Endothelial cell of umbilical vein (primary cell): Measurements from ENCODE around the gene CRISPLD2. TPM values are rescaled to one million over a fixed set of nuclear protein-coding genes. Genes with fewer than 3 reads are reported as not detected.

Experiments
- BruUV-seq: library from RNA; stranded (reverse); fragments of 400-500 nt; replicated peaks from 2 replicates; lab custom pipeline; 2021; lab: Mats Ljungman, UMichigan
- CTCF ChIA-PET: fragments of 300-600, 350-600 bp; sonication (Branson Sonifier 250); formaldehyde crosslinking; loops from one replicate; lab custom pipeline; 2021; ENCODE audit warnings: antibody characterized with exemption, inconsistent platforms; lab: Charles Lee
- POLR2A ChIA-PET: fragments of 300-600, 350-600 bp; sonication (Branson Sonifier 250); formaldehyde crosslinking; loops from one replicate; lab custom pipeline; 2021; ENCODE audit warnings: antibody characterized with exemption, inconsistent platforms; lab: Charles Lee
- DNase-seq: peaks from one replicate; pipeline ENCODE4 v3.0.0-alpha.2; 2011; ENCODE audit warnings: low read depth, low spot score
- FAIRE-seq: peaks from 2 replicates; lab custom pipeline; 2011; peaks lifted over from hg19 to GRCh38; lab: Jason Lieb, UNC
- H2AFZ ChIP-seq: 2 replicates; pipeline ENCODE4 v1.6.0; 2012; ENCODE audit warnings: low read depth, low read length, control low read depth, inconsistent platforms
- H3K27ac ChIP-seq: 2 replicates; pipeline ENCODE4 v1.5.1; 2011; ENCODE audit warnings: low read depth, mild to moderate bottlenecking, control low read depth, low read length, moderate library complexity; ENCODE audit not compliant: insufficient read depth
- H3K27me3 ChIP-seq, 2 experiments: 2 replicates each; pipeline versions ENCODE4 v1.6.0 to v1.6.1; 2011; ENCODE audit warnings: low read length in 2 of 2, mixed read lengths in 1 of 2; ENCODE audit not compliant: control insufficient read depth in 2 of 2, insufficient read depth in 2 of 2
- H3K36me3 ChIP-seq, 2 experiments: 2 replicates in 1 of 2; 3 replicates in 1 of 2; pipeline ENCODE4 v1.5.1; 2011; ENCODE audit warnings: low read length in 2 of 2, mild to moderate bottlenecking in 1 of 2, moderate library complexity in 1 of 2; ENCODE audit not compliant: control insufficient read depth in 2 of 2, insufficient read depth in 2 of 2; ENCODE audit errors: extremely low read depth in 1 of 2
- H3K4me1 ChIP-seq: 3 replicates; pipeline ENCODE4 v1.5.1; 2011; ENCODE audit warnings: mild to moderate bottlenecking, low read length; ENCODE audit not compliant: control insufficient read depth, insufficient read depth; ENCODE audit errors: extremely low read depth
- H3K4me2 ChIP-seq: 2 replicates; pipeline ENCODE4 v1.6.1; 2011; ENCODE audit warnings: low read length, control low read depth, mixed read lengths; ENCODE audit not compliant: insufficient read depth
- H3K4me3 ChIP-seq, 3 experiments: fragments of 200-600 bp in 1 of 3; sonication (generic), shearing (Covaris generic) in 1 of 3; replicated peaks in 1 of 3; 2 replicates each; pipeline ENCODE4 v1.5.1; 2011 to 2016; ENCODE audit warnings: control low read depth in 3 of 3, low read length in 3 of 3, mild to moderate bottlenecking in 2 of 3, inconsistent platforms in 1 of 3, low read depth in 1 of 3, moderate library complexity in 1 of 3; ENCODE audit not compliant: insufficient read depth in 1 of 3
- H3K79me2 ChIP-seq: 2 replicates; pipeline ENCODE4 v1.6.0; 2012; ENCODE audit warnings: low read length, inconsistent platforms; ENCODE audit not compliant: control insufficient read depth, insufficient read depth
- H3K9ac ChIP-seq: replicated peaks from 2 replicates; pipeline ENCODE3; 2011; ENCODE audit warnings: low read length, control low read depth; ENCODE audit not compliant: insufficient read depth; ENCODE audit errors: extremely low read depth
- H3K9me1 ChIP-seq: replicated peaks from 3 replicates; pipeline ENCODE4 v1.6.0; 2011; ENCODE audit warnings: mild to moderate bottlenecking, low read length; ENCODE audit not compliant: control insufficient read depth, insufficient read depth; ENCODE audit errors: extremely low read depth
- H3K9me3 ChIP-seq: replicated peaks from 2 replicates; pipeline ENCODE4 v1.5.1; 2012; ENCODE audit warnings: low read length, inconsistent platforms; ENCODE audit not compliant: control insufficient read depth, insufficient read depth
- H4K20me1 ChIP-seq: replicated peaks from 2 replicates; pipeline ENCODE3; 2011; ENCODE audit warnings: mild to moderate bottlenecking, low read length; ENCODE audit not compliant: control insufficient read depth, insufficient read depth; ENCODE audit errors: extremely low read depth
- EZH2 ChIP-seq: IDR thresholded peaks from 2 replicates; pipeline ENCODE4 v1.6.1; 2012; ENCODE audit warnings: borderline replicate concordance, low read depth, mild to moderate bottlenecking, moderate library complexity, low read length, inconsistent platforms; ENCODE audit not compliant: severe bottlenecking
- FOS ChIP-seq: IDR thresholded peaks from 2 replicates; pipeline ENCODE4 v1.6.1; 2011; ENCODE audit warnings: mild to moderate bottlenecking, low read length, moderate library complexity, borderline replicate concordance; ENCODE audit not compliant: insufficient read depth
- GATA2 ChIP-seq: IDR thresholded peaks from 2 replicates; pipeline ENCODE4 v1.7.0; 2011; ENCODE audit warnings: low read depth, mild to moderate bottlenecking, moderate library complexity, mixed read lengths, low read length; ENCODE audit not compliant: insufficient read length, insufficient read depth
- JUN ChIP-seq: IDR thresholded peaks from 2 replicates; pipeline ENCODE4 v1.6.1; 2011; ENCODE audit warnings: borderline replicate concordance, low read depth; ENCODE audit not compliant: insufficient read length, insufficient read depth
- MAX ChIP-seq: IDR thresholded peaks from 2 replicates; pipeline ENCODE4 v1.6.1; 2011; ENCODE audit not compliant: insufficient read depth, insufficient read length
- MYC ChIP-seq: IDR thresholded peaks from one replicate; pipeline ENCODE4 v1.6.1; 2011; ENCODE audit warnings: mild to moderate bottlenecking, low read depth, low read length
- POLR2A ChIP-seq: IDR thresholded peaks from 2 replicates; pipeline ENCODE4 v1.6.1; 2012; ENCODE audit warnings: low read depth, mild to moderate bottlenecking, control low read depth, low read length
- POLR2AphosphoS5 ChIP-seq: IDR thresholded peaks from 2 replicates; pipeline ENCODE4 v1.6.1; 2012; ENCODE audit warnings: low read depth, mild to moderate bottlenecking, control low read depth, low read length, moderate library complexity; ENCODE audit not compliant: insufficient read depth
- dilution Hi-C: fragments of 300-500 bp; cut with MboI; formaldehyde crosslinking; loops from one replicate; pipeline ENCODE4 v1.15.0; 2019; ENCODE audit warnings: low sequenced_read_pairs; ENCODE audit not compliant: extremely low pct_ligation_motif_present
- intact Hi-C: fragments of 100-400 bp; cut with micrococcal nuclease; formaldehyde crosslinking; loops from one replicate; pipeline ENCODE4 v1.10.0; 2022
- polyA plus RNA-seq, 4 experiments: library from polyadenylated mRNA; depleted of rRNA in 3 of 4; stranded (reverse) in 3 of 4; unstranded in 1 of 4; fragments of >200 nt; gene quantifications; 2 replicates each; pipeline versions ENCODE4 v1.2.1 to v1.2.3, GENCODE V29; 2011 to 2012; ENCODE audit warnings: missing spikeins in 1 of 4
- total RNA-seq: library from RNA; stranded (reverse); gene quantifications from 2 replicates; pipeline ENCODE4 v1.2.3, GENCODE V29; 2021
- TF ChIP-seq, protein P1 (sequence below), 2 donors: IDR thresholded peaks; 1 replicate in 1 of 2; 2 replicates in 1 of 2; pipeline ENCODE4 v1.5.1; 2011; ENCODE audit warnings: low read length in 2 of 2, mild to moderate bottlenecking in 2 of 2, moderate library complexity in 2 of 2, control low read depth in 1 of 2, inconsistent platforms in 1 of 2, low read depth in 1 of 2; ENCODE audit not compliant: insufficient read depth in 1 of 2; ENCODE audit errors: extremely low read depth in 1 of 2

CRISPLD2 gene
- total and polyA plus RNA-seq, 2 donors (not counting 3 experiments of a cell fraction or from before 2014, with no cell fraction given): 0.14 to 0.73 TPM

DNA sequence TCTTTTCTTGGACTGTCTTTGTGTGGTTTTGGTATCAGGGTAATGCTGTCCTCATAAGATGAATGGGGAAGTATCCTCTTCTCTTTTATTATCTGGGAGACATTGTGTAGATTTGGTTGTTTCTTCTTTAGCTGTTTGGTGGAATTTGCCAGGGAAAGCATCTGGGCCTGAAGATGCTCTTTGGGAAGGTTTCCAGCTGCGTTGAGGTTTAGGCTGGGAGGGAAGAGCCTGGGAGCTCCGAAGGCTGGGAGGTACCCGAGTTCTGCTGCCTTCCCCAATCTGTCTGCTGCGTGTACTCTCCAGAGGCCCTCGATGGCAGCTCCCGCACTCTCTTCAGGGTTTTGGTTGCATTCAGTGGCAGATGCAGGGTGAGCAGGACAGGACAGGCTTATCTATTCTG lies 25.6 kb upstream of the CRISPLD2 start:
- no peaks in the 10 kb centered on the region for H3K4me1 ChIP-seq
- no peak overlapping the region for H3K4me3 ChIP-seq
- intact Hi-C loops (no loop called here), dilution Hi-C loops (no loop called here)
- no peak overlapping the region for H3K27ac ChIP-seq
- no peaks in the 10 kb centered on the region for H3K79me2 ChIP-seq
- H3K4me2 ChIP-seq: no peak overlapping the region
- H3K9me3 ChIP-seq: no peaks in the 10 kb centered on the region
- ChIA-PET CTCF (no interaction called here), POLR2A (no interaction called here)
- no peaks in the 10 kb centered on the region for H3K9me1 ChIP-seq
- DNase-seq: no peak
- no peaks in the 10 kb centered on the region for H3K27me3 ChIP-seq
- no peak overlapping the region for H3K9ac ChIP-seq
- no peak overlapping the region for H2AFZ ChIP-seq
- H3K36me3 ChIP-seq: no peaks in the 10 kb centered on the region
- H4K20me1 ChIP-seq: no peaks in the 10 kb centered on the region
- no peak for FAIRE-seq
- TF ChIP-seq FOS: no peak
- no peak for TF ChIP-seq POLR2AphosphoS5
- no TSS peak for BruUV-seq

- intact Hi-C loops: no loop called here
Observed at GRCh38 chr16:84794626-84795025, 25.2 kb upstream of the CRISPLD2 start.

More at GRCh38 chr16:84794626-84795025, 25.2 kb upstream of the CRISPLD2 start:
- Histone ChIP-seq H3K27me3 (no peaks in the 10 kb centered on the region), H3K4me2 (no peak overlapping the region), H3K36me3 (no peaks in the 10 kb centered on the region), H3K27ac (no peak overlapping the region), H3K4me3 (no peak overlapping the region), H3K9me1 (no peaks in the 10 kb centered on the region), H3K4me1 (no peaks in the 10 kb centered on the region), H3K9ac (no peak overlapping the region), H4K20me1 (no peaks in the 10 kb centered on the region), H2AFZ (no peak overlapping the region), H3K9me3 (no peaks in the 10 kb centered on the region), H3K79me2 (no peaks in the 10 kb centered on the region)
- ChIA-PET POLR2A (no interaction called here), CTCF (interaction anchor here (1.5 kb wide), 1 partner anchor 156 kb away, joined by 3 read pairs; no protein-coding TSS in a partner anchor)
- dilution Hi-C loops: no loop called here
- BruUV-seq: no TSS peak
- DNase-seq (no peak), FAIRE-seq (no peak)
- no peak for TF ChIP-seq MAX
- TF ChIP-seq EZH2: no peak
- no peak for TF ChIP-seq FOS
- no peak for TF ChIP-seq GATA2
- TF ChIP-seq MYC: no peak
- no peak for TF ChIP-seq POLR2AphosphoS5
- TF ChIP-seq, protein P1, sequence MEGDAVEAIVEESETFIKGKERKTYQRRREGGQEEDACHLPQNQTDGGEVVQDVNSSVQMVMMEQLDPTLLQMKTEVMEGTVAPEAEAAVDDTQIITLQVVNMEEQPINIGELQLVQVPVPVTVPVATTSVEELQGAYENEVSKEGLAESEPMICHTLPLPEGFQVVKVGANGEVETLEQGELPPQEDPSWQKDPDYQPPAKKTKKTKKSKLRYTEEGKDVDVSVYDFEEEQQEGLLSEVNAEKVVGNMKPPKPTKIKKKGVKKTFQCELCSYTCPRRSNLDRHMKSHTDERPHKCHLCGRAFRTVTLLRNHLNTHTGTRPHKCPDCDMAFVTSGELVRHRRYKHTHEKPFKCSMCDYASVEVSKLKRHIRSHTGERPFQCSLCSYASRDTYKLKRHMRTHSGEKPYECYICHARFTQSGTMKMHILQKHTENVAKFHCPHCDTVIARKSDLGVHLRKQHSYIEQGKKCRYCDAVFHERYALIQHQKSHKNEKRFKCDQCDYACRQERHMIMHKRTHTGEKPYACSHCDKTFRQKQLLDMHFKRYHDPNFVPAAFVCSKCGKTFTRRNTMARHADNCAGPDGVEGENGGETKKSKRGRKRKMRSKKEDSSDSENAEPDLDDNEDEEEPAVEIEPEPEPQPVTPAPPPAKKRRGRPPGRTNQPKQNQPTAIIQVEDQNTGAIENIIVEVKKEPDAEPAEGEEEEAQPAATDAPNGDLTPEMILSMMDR (IDR thresholded peaks at IDR 0.05; ENCODE audit: extremely low read depth in 1 of 2, insufficient read depth in 1 of 2, low read depth in 1 of 2, low read length in 2 of 2): no peak
- TF ChIP-seq POLR2A: no peak
- no peak for TF ChIP-seq JUN
